Large intestine (tissue), 3 donors: ENCODE results near the gene RAB34. TPM values are rescaled to one million over a fixed set of nuclear protein-coding genes. Genes with fewer than 3 reads are reported as not detected.

Source experiments
- DNase-seq, 2 donors: peaks; one replicate each; pipeline versions ENCODE4 v3.0.0 to v3.0.0-alpha.2; 2013
- H3K27ac ChIP-seq: one replicate; pipeline ENCODE4 v1.5.1; 2013; ENCODE audit warnings: low read length
- H3K27me3 ChIP-seq: 2 replicates; pipeline ENCODE4 v1.6.1; 2013; ENCODE audit warnings: low read length; ENCODE audit not compliant: control insufficient read depth, insufficient read depth
- H3K36me3 ChIP-seq: 2 replicates; pipeline ENCODE4 v1.6.1; 2013; ENCODE audit warnings: low read length; ENCODE audit not compliant: control insufficient read depth, insufficient read depth
- H3K4me1 ChIP-seq: one replicate; pipeline ENCODE4 v1.6.1; 2013; ENCODE audit warnings: low read length; ENCODE audit not compliant: control insufficient read depth, insufficient read depth
- H3K4me3 ChIP-seq: one replicate; pipeline ENCODE4 v1.5.1; 2013; ENCODE audit warnings: low read length
- H3K9me3 ChIP-seq: one replicate; pipeline ENCODE4 v1.6.1; 2013; ENCODE audit warnings: mild to moderate bottlenecking, low read depth, low read length, moderate library complexity; ENCODE audit not compliant: control insufficient read depth
- WGBS: methylation state at CpG from one replicate; pipeline ENCODE4 v1.1.5; 2013; ENCODE audit warnings: low lambda C conversion rate; ENCODE audit not compliant: insufficient coverage; 5-methylcytosine and 5-hydroxymethylcytosine counted together
- polyA plus RNA-seq: library from polyadenylated mRNA; unstranded; fragments of 120-200 nt; gene quantifications from one replicate; pipeline ENCODE4 v1.2.1, GENCODE V29; 2013

Gene RAB34
- polyA plus RNA-seq, 1 donor: 82.8 TPM

GRCh38 chr17:28756049-28756804, 38.6 kb upstream of the RAB34 start:
- H3K27ac ChIP-seq: no peak overlapping the region
- WGBS: 80% methylated on average over 3 of the region's 5 CpGs
- H3K9me3 ChIP-seq: no peaks in the 10 kb centered on the region

GRCh38 chr17:28755486-28755885, 37.8 kb upstream of the RAB34 start:
- no peak overlapping the region for H3K4me3 ChIP-seq
- no CpG with 5 or more reads among the region's 7 CpGs for WGBS
- peaks cover 49% of the 10 kb centered on the region for H3K36me3 ChIP-seq
- peaks cover 3% of the 10 kb centered on the region for H3K4me1 ChIP-seq
- H3K27me3 ChIP-seq: no peaks in the 10 kb centered on the region
- H3K9me3 ChIP-seq: no peaks in the 10 kb centered on the region
- no peak overlapping the region for H3K27ac ChIP-seq
- no peak for DNase-seq

More at GRCh38 chr17:28756049-28756804, 38.6 kb upstream of the RAB34 start:
- Histone ChIP-seq H3K36me3 (peaks cover 49% of the 10 kb centered on the region), H3K27me3 (no peaks in the 10 kb centered on the region), H3K4me1 (no peaks in the 10 kb centered on the region), H3K4me3 (no peak overlapping the region)
- DNase-seq: no peak

GRCh38 chr17:28751600-28752366, 34.1 kb upstream of the RAB34 start:
- H3K4me1 ChIP-seq: peaks cover 20% of the 10 kb centered on the region
- H3K27ac ChIP-seq: no peak overlapping the region
- H3K9me3 ChIP-seq: no peaks in the 10 kb centered on the region
- no CpG with 5 or more reads among the region's 10 CpGs for WGBS
- DNase-seq: no peak
- H3K4me3 ChIP-seq: no peak overlapping the region
- no peaks in the 10 kb centered on the region for H3K27me3 ChIP-seq
- peaks cover 54% of the 10 kb centered on the region for H3K36me3 ChIP-seq

GRCh38 chr17:28750178-28751047, 32.7 kb upstream of the RAB34 start:
- H3K36me3 ChIP-seq: peaks cover 58% of the 10 kb centered on the region
- WGBS: 67% methylated on average over 1 of the region's 20 CpGs
- H3K4me1 ChIP-seq: peaks cover 33% of the 10 kb centered on the region
- H3K4me3 ChIP-seq: no peak overlapping the region
- H3K9me3 ChIP-seq: no peaks in the 10 kb centered on the region
- H3K27me3 ChIP-seq: no peaks in the 10 kb centered on the region
- H3K27ac ChIP-seq: peak overlapping the region; percentile 38
- peak; percentile 85 to 87 for DNase-seq

GRCh38 chr17:28749516-28750177, 32.0 kb upstream of the RAB34 start:
- DNase-seq: no peak
- H3K27ac ChIP-seq: peak overlapping the region; percentile 38
- peaks cover 58% of the 10 kb centered on the region for H3K36me3 ChIP-seq
- no peaks in the 10 kb centered on the region for H3K27me3 ChIP-seq
- H3K4me1 ChIP-seq: peaks cover 33% of the 10 kb centered on the region
- no CpG with 5 or more reads among the region's 11 CpGs for WGBS
- no peak overlapping the region for H3K4me3 ChIP-seq
- no peaks in the 10 kb centered on the region for H3K9me3 ChIP-seq

GRCh38 chr17:28748852-28749515, 31.3 kb upstream of the RAB34 start:
- Histone ChIP-seq H3K4me3 (no peak overlapping the region), H3K9me3 (no peaks in the 10 kb centered on the region), H3K27me3 (no peaks in the 10 kb centered on the region), H3K27ac (no peak overlapping the region), H3K4me1 (peaks cover 33% of the 10 kb centered on the region), H3K36me3 (peaks cover 58% of the 10 kb centered on the region)
- DNase-seq: no peak
- no CpG with 5 or more reads among the region's 18 CpGs for WGBS

GRCh38 chr17:28747801-28748750, 30.4 kb upstream of the RAB34 start:
- no peaks in the 10 kb centered on the region for H3K27me3 ChIP-seq
- DNase-seq: no peak
- no peak overlapping the region for H3K27ac ChIP-seq
- no peak overlapping the region for H3K4me3 ChIP-seq
- peaks cover 58% of the 10 kb centered on the region for H3K36me3 ChIP-seq
- H3K4me1 ChIP-seq: peaks cover 34% of the 10 kb centered on the region
- no peaks in the 10 kb centered on the region for H3K9me3 ChIP-seq
- WGBS: no CpG with 5 or more reads among the region's 18 CpGs

- no peaks in the 10 kb centered on the region for H3K27me3 ChIP-seq
- peaks cover 55% of the 10 kb centered on the region for H3K36me3 ChIP-seq
- peak overlapping the region; percentile 100 for H3K27ac ChIP-seq
- no CpG with 5 or more reads among the region's 7 CpGs for WGBS
- DNase-seq: no peak
- no peak overlapping the region for H3K4me3 ChIP-seq
- H3K9me3 ChIP-seq: no peaks in the 10 kb centered on the region
- peaks cover 42% of the 10 kb centered on the region for H3K4me1 ChIP-seq
These were observed 29.5 kb upstream of the RAB34 start for GRCh38 chr17:28747051-28747691.
